IPS-11a (cell line): ENCODE data around the gene PMEPA1.

Experiments
- H3K4me3 ChIP-seq: one replicate; pipeline ENCODE4 v1.5.1; 2013; ENCODE audit warnings: low read depth, low read length, control low read depth

PMEPA1 gene

DNA sequence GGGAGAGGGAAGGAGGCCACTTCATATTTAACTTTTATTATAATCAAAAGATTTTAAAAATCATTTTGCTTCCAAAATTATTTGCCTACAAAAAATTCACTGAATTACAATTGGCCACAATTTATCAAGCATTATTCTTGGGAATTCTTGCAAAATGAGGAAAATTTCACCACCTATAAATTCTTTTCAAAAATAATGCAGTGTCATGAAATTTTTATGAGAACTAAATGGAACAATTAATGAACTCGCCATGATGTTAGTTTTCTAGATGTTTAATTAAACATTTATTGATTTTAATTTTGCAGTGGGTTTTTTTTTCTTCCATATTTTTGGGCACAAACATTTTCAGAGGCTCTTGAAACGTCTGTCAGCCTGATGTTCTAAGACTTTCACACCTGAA lies 83.8 kb downstream of the PMEPA1 start:
- H3K4me3 ChIP-seq, result no peak overlapping the region

DNA sequence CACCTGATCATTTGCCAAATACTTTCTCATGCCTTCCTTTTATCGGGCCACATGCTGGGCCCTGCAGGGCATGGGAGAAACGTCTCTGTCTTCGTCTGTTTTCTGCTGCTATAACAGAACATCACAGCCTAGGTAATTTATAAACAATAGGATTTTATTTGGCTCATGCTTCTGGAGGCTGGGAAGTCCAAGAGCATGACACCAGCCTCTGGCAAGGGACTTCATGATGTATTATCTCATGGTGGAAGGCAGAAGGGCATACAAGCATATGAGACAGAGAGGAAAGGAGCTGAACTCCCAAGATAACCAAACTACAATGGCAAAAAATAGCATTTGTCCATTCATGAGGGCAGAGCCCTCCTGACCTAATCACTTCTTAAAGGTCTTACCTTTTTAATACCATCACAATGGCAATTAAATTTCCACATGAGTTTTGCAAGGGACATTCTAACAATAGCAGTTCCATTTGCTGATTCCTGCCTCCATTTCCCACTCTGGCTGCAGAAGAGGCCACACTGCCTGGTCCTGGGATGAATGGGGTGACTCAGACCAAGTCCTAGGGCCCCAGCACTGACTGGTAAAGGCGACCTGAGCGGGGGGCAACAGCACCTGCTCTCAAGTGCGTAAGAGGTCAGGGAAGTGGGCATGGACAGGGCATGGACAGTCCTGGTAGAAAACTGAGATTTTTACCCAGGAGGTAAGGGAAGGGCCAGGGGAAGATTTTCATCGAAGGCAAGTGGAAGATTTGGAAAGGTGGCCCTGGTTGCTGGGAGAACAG lies 84.4 kb downstream of the PMEPA1 start:
- no peak overlapping the region for H3K4me3 ChIP-seq

DNA sequence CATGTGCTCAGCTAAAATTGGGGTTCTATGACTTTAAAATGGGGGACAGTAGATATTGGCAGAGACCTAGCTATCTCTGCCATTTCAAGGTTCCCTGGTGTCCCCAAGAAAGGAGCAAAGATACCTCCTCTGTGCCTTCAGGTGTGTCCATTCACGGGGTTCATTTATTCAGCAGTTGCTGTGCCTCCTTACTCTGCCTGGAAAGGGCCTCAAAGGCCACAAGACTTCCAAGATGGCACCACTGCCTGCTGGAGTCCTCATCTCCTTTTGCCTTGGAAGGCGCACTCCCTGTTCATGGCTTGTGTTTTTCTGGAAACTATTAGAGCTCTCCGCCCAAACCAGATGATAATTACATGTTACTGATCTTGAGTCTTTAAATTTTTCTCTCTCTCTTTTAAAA lies 85.7 kb downstream of the PMEPA1 start:
- H3K4me3 ChIP-seq, result no peak overlapping the region

DNA sequence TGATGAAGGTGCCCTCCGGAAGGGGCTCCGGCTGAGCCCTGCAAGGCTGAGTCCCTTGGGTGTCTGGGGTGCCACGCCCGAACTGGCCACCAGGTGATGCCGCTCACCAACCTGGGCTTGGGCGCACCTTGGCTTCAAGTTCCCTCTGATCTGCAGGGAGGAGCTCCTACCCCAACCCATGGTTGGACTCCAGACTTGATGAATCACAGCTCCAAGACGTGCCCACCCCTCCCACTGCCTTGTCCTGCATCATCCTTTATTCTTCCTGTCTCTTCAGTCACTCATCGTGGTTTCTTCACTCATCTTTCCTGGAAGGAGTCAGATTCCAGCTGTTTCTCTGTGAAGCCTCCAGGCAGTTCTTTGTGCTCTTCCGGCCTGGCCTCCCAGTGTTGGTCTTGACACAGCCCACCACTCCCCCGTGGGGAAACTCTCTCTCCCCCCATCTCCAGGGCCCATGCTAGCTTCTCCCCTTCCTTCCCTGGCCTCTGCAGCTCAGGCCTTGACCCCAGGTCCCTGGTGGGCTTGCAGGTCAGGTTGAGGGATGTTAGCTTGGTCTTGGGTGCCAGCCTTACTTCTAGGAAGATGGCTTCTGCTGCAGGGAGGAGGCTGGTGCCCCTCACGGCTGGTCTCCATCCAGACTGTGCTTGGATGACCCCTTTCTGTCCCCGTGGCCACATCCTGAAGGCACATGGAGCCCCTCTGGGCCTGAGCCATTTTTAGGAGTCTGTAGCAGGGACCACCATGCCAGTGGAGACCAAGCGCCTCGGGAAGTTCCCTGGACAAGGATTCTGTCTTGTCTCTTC lies 87.0 kb downstream of the PMEPA1 start:
- H3K4me3 ChIP-seq, result no peak overlapping the region

DNA sequence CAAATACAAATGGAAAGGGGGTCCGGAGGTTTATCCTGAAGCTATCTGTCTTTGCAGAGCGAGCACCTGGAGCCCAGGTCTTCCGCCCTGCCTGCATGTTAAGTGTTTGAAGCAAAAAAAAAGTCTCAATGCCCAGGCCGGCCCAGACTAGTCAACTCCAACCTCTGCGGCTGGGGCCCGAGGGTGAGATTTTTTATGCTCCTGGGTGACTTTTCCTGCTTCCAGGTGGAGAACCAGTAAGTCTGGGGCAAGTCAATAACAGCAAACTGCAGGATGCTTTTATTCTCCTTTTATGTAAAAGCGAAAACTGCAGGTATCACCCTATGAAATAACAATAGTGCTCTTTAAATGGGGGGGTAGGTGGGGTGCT lies 87.6 kb downstream of the PMEPA1 start:
- no peak overlapping the region for H3K4me3 ChIP-seq

DNA sequence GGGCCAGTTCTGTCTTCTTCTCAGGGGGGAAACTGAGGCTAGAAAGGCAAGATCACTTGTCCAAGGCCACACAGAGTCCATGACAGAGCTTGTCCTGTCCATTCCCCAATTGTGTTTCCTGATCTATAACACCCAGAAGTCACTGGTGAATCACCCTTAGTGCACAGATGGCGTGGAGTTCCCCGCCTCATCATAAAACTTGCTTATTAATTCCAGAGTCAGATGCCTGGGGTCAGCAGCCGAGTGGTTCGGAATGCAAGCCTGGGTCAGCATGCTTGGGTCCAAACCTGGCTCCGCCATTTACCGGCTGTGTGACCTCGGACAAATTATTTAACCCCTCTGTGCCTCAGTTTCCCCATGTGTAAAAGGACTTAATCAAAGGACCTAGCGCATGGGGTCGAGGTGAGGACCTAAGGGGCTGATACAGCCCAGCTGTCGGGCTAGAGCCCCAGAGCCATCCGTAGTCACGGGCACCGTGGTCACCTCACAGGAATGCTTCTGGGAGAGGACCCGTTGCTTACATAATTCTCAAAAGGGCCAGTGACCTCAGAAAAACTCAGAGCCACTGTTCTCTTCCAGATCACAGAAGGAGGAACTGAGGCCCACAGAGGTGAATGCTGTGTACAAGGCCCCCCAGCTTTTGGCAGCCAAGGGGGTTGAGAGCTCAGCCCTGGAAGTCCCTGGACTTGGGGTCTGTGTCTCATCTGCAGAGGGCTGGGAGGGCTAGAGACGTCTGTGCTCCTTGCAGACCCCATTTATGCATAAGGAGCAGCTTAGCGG lies 88.2 kb downstream of the PMEPA1 start:
- no peak overlapping the region for H3K4me3 ChIP-seq

DNA sequence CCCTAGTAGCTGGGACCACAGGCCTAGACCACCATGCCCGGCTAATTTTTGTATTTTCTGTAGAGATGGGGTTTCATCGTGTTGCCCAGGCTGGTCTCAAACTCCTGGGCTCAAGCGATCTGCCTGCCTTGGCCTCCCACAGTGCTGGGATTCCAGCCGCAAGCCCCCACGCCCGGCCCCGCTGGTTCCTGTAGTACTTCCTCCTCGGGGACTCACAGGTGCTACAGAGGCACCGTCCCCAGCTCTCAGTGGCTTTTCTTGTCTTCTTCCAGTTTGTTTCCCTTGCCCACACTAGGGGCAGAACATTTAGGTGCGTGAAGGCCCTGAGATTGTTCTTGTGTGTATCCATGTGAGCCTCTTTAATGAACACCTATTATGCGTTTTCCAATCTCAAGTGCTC lies 88.8 kb downstream of the PMEPA1 start:
- H3K4me3 ChIP-seq, result no peak overlapping the region

DNA sequence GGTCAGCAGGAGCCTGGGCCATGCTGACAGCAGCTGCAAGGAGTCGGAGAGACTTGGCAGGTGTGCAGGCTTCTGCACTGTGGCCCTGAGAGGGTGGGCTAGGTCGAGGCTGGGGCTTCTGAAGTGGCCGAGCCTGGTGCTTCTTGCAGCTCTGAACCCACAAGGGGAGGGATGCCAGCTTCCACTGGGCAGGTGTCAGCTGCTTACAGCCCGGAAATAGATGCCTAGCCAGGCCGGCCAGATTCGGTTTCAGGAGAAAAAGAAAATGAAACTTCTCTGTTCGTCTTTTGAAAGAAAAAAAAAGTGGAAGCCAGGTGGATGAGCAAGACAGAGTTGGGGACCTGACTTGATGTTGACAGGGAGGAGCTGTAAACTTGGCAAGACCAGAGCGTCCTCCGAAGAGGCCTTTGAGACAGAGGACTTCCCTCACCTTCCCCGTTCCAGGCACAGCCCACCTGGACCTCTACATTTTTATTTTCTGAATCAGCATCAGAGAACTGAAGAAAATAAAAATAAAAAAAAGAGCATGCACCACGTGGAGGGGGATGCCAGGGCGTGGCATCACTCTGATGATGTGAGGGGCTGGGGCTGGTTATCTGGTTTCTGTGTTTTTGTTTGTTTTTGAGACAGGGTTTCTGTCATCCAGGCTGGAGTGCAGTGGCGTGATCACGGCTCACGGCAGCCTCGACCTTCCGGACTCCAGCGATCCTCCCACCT lies 89.4 kb downstream of the PMEPA1 start, which contains the start of gene ZBP1:
ZBP1 (minus strand) TSS at position 153 of the 717 bp plus-strand sequence; CDS start at position 22, 131 bp downstream.
- H3K4me3 ChIP-seq, result no peak within 1 kb of the TSS

DNA sequence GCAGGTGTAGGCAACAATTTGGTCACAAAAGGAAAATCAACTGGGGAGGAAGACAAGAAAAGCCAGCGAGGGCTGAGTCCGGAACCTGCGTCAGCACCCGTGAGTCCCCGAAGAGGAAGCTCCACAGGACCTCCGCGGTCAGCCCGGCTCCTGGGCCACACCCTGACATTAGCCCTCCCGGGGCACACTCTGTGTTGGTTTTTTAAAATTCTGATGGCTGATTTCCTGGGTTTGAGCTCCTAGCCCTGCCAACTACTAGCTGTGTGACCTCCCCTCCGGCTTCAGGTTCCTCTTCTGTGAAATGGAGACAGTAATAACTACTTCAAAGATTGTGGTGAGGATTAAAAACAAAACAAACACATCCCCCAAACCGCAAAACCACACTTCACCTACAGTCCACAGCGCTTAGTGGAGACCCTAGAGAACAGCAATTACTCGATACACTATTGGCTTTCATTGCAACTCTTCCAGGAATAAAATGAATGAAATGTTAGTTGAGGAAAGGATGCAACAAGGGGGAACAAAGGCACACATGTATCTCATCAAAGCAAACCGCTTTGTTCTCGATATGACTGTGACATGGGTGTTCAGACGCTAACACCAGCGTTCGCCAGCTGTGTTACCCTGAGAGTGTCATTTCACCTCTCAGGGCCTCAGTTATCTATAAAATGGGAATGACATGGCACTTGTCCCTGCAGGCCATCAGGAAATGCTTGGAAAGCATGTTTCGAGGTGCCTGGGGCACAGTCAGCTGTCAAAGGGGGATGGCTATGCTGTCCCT lies 90.6 kb downstream of the PMEPA1 start:
- no peak overlapping the region for H3K4me3 ChIP-seq

DNA sequence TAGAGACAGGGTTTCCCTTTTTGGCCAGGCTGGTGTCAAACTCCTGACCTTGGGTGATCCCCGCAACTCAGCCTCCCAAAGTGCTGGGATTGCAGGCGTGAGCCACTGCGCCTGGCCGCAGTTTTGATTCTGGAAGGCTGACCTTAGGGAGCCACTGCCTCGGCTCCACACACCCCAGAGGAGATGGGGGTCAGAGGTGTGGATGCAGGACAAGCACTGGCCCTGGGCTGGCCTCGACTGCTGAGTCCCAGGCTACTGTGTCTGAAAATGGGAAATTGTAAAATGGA lies 91.1 kb downstream of the PMEPA1 start:
- H3K4me3 ChIP-seq, result no peak overlapping the region

DNA sequence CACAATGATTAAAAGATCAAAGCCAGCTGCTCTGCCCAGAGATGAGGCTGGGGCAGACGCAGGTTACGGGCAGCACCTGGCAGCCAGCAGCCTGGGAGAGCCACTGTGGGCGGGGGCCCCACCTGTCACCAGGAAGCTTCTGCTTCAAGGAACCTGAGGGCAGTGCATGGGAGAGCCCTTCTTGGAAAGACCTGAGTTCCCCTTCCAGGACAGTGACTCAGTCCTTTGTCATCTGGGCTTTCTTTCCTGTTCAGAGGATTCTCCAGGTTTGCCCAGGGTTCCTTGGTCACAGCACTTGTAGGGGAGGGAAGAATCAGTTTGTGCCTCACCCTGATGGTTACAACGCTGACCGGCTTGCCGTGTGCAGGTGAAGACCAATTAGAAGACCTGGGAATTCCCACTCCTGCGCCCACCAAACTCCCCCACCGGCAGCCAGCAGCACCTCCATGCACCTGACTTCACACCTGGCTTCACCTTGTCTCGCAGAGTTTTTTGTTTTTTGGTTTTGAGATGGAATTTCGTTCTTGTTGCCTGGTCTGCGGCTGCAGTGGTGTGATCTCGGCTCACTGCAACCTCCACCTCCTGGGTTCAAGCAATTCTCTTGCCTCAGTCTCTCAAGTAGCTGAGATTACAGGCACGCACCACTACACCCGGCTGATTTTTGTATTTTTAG lies 91.6 kb downstream of the PMEPA1 start:
- no peak overlapping the region for H3K4me3 ChIP-seq

DNA sequence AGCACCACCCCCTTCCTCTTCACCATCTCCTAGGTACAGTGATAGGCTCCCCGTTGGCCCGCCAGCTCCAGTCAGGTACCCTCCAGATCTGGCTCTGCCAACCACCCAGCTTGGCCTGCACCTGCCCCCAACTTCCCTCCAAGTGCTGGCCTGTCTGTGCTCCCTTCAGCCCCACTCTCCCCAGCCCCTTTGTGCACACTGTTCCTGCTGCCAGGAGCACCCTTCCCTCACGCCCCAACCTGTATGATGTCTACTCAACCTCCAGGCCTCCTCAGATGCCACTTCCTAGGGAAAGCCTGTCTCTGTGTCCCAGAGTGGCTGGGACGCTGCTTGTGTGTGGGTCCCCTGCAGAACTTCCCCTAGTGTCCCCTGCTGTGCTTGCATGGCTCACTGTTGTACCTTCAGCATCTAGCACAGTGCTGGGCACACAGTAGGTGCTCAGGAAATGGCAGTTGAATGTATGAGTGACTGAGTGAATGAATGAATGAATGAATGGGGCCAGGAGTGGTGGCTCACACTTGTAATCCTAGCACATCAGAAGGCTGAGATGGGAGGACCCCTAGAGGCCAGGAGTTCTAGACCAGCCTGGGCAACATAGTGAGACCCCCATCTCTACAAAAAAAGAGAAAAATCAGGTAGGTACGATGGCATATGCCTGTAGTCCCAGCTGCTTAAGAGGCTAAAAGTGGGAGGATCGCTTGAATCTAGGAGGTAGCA lies 92.6 kb downstream of the PMEPA1 start:
- no peak overlapping the region for H3K4me3 ChIP-seq

DNA sequence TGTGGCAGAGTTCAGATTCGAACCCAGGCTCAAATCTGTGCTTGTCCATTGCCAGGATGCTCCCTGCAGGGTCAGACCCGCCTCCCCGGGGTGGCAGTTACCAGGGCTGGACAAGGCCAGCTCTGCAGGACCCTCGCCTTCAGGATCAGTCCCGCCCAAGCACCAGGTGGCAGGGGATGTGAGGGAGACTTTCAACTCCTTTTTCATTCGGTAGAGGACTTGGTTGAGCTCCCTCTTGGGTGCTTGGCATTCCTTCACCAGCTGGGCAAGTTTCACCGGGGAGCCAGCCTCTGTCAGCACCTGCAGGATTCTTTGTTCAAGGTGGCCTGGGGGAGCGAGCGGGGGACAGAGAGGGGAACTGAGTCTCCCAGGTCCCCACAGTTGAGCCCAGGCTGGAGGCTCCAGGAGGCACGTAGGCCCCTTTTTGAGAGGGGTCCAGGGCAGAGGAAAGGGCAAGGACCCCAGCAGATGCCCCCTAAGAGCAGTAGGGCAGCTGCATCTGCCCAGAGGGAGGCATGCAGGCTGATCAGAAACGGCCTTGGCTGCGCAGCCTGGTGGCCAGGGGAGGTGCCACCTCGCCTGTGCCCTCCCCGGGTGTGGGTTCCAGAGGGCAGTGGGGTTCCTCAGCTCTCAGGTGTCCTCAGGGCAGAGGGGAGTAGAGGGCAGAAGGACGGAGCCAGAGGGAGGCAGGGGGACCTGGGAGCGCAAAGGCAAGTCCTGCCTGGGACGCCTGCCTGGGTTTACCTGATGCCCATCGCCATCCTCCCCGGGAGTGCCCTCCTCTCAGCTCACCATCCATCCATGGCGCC lies 93.5 kb downstream of the PMEPA1 start:
- no peak overlapping the region for H3K4me3 ChIP-seq

DNA sequence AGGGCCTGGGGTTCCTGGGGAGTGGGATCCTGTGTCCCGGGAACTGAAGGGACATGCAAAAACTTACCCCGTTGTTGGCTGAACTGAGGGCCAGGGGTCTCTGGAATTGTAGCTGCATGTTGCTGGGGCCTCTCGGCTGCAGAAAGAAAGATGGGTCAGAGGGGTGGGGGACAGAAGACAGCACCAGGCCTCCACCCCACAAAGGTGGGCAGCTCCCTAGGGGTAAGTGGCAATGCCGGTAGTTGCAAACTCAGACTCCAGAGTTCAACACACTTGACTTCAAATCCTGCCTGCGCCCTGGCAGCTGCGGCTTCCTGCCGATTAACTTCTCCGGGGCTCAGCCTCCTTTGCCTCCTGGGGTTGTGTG lies 94.4 kb downstream of the PMEPA1 start:
- no peak overlapping the region for H3K4me3 ChIP-seq

DNA sequence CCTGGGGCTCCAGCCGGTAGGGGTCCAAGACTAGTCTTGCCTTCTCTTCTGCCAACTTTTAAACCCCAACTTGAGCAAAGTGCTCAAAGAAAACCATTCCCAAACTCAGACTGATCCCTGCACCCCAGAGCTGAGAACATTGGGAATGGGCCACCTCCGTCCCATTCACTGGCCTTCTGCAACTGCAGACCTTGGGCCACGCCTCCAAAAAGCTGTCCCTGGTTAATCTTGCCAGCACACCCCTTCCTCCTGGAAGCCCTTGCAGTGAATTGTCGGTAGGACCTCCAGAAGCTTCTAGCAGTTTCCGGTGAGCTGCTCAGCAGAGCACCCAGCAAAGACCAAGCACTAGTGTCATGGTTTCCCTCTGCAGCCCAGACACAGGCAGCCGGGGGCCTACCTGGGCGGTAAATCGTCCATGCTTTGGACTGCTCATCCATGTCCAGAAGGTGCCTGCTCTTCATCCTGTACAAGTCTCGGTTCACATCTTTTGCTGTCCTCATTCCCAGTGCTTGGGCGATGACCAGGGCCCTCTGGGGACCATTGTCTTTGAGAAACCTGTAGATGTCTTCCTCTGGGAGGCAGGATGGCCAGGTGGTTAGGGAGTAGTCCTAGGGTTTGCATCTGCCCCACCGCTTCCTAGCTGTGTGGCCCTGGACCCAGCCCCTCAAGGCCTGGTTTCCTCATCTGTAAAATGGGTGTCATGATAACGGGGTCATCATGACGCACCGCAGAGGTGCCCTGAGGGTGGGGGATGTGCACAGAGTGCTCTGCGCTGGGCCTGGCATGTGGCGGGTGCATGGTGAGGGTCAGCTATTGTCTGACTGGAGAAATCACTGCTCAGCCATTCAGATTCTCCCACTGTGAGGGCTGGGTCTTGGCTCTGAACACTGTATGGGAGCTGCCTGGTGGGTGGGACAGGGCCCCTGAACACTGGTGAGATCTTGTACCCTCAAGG lies 95.0 kb downstream of the PMEPA1 start:
- no peak overlapping the region for H3K4me3 ChIP-seq

DNA sequence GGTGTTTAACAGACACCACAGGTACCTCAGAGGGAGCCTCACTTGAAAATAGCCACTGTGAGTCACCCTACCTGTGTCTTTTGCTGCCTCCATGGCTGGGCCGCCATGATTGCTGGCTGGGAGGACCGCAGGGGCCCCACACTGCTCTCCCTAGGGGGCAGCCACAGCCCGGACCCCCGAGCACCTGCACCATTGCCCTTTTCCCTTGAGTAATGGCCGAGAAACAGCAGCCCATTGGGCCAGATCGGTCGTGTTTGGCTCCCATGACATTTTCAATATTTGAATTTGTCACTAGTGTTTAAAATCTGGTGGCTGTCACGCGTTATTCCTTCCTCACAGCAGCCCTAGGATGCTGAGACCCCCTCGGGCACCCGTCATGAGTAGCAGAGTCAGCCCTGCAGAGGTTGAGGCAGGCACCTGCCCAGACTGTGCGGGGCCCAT lies 96.3 kb downstream of the PMEPA1 start:
- no peak overlapping the region for H3K4me3 ChIP-seq

DNA sequence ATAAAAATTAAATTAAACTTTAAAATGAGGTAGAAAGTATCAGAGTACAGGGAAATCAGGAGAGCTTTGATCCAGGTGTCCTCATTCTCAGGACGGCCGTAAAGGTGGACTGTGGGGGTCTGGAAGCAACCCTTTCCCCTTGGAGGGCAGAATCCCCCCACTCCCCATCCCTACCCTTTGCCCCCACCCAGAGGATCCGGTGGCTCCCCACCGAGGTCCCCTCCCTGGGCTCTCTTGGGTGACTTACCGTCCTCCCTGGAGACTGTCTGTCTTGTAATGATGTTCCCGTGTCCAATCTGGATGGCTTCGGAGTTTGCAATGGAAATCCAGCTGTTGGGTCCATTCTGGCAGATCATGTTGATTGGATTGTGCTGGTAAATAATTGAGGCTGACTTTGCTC lies 96.9 kb downstream of the PMEPA1 start:
- no peak overlapping the region for H3K4me3 ChIP-seq
